HepG2 (cell line): Measurements from ENCODE around the gene NFATC3.
"Not testable (repeated sequence)": the region's sequence is repeated elsewhere in the genome, so short reads cannot be mapped to it uniquely, and the experiment has no call there.

Experiments
- ARNT ChIP-seq: fragments of 450-650 bp; IDR thresholded peaks from 2 replicates; pipeline ENCODE4 v1.6.1; 2017
- CEBPG ChIP-seq: IDR thresholded peaks from 2 replicates; pipeline ENCODE4 v1.6.1; 2016
- FOXK2 ChIP-seq: fragments of 450-650 bp; IDR thresholded peaks from 2 replicates; pipeline ENCODE4 v1.6.1; 2016
- MTF1 ChIP-seq: sonication (generic); formaldehyde crosslinking; IDR thresholded peaks from 2 replicates; pipeline ENCODE4 v1.5.0; 2020; ENCODE audit warnings: missing genetic modification reagents
- POLR2A ChIP-seq, 2 experiments: IDR thresholded peaks; 2 replicates each; pipeline ENCODE4 v1.6.1; 2011; ENCODE audit warnings: low read depth in 2 of 2, low read length in 2 of 2, mild to moderate bottlenecking in 1 of 2, moderate library complexity in 1 of 2; ENCODE audit not compliant: insufficient read depth in 1 of 2
- SMARCC2 ChIP-seq: fragments of 450-650 bp; IDR thresholded peaks from 2 replicates; pipeline ENCODE4 v1.6.1; 2017; ENCODE audit warnings: antibody characterized with exemption, mild to moderate bottlenecking
- ZNF232 ChIP-seq: sonication (generic); formaldehyde crosslinking; IDR thresholded peaks from 2 replicates; pipeline ENCODE4 v1.4.0; 2020; ENCODE audit warnings: missing genetic modification reagents, borderline replicate concordance
- TF ChIP-seq, protein P1 (sequence below): sonication (generic); formaldehyde crosslinking; IDR thresholded peaks from 2 replicates; pipeline ENCODE4 v1.4.0; 2020; ENCODE audit warnings: missing genetic modification reagents, borderline replicate concordance
- TF ChIP-seq, protein P2 (sequence below): sonication (generic); formaldehyde crosslinking; IDR thresholded peaks from 2 replicates; pipeline ENCODE4 v1.5.1; 2020; ENCODE audit warnings: missing genetic modification reagents, mild to moderate bottlenecking, borderline replicate concordance
- TF ChIP-seq, protein P3 (sequence below): sonication (generic); formaldehyde crosslinking; IDR thresholded peaks from 2 replicates; pipeline ENCODE4 v1.5.0; 2020; ENCODE audit warnings: mild to moderate bottlenecking, missing genetic modification reagents, moderate library complexity

DNA sequence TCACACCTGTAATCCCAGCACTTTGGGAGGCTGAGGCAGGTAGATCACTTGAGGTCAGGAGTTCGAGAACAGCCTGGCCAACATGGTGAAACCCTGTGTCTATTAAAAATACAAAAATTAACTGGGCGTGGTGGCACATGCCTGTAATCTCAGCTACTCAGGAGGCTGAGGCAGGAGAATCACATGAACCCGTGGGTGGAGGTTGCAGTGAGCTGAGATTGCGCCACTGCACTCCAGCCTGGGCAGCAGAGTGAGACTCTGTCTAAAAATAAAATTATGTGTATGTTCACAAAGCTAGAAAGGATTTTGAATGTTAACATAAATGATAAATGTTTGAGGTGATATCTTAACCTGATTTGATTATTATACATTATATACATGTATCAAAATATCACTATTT is 47.8 kb downstream of the NFATC3 start:
- TF ChIP-seq ARNT; POLR2A (IDR thresholded peaks at IDR 0.05; ENCODE audit: insufficient read depth in 1 of 2, low read depth in 2 of 2, low read length in 2 of 2); ZNF232 (CRISPR knock-in tag); MTF1 (CRISPR knock-in tag); FOXK2; SMARCC2: not testable (repeated sequence)
- 0 out of 2 replicates have a peak, but pooled peaks have one; percentile 28 for TF ChIP-seq CEBPG (CRISPR knock-in tag)
- TF ChIP-seq, protein P1, sequence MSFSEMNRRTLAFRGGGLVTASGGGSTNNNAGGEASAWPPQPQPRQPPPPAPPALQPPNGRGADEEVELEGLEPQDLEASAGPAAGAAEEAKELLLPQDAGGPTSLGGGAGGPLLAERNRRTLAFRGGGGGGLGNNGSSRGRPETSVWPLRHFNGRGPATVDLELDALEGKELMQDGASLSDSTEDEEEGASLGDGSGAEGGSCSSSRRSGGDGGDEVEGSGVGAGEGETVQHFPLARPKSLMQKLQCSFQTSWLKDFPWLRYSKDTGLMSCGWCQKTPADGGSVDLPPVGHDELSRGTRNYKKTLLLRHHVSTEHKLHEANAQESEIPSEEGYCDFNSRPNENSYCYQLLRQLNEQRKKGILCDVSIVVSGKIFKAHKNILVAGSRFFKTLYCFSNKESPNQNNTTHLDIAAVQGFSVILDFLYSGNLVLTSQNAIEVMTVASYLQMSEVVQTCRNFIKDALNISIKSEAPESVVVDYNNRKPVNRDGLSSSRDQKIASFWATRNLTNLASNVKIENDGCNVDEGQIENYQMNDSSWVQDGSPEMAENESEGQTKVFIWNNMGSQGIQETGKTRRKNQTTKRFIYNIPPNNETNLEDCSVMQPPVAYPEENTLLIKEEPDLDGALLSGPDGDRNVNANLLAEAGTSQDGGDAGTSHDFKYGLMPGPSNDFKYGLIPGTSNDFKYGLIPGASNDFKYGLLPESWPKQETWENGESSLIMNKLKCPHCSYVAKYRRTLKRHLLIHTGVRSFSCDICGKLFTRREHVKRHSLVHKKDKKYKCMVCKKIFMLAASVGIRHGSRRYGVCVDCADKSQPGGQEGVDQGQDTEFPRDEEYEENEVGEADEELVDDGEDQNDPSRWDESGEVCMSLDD, result not testable (repeated sequence)
- TF ChIP-seq, protein P2, sequence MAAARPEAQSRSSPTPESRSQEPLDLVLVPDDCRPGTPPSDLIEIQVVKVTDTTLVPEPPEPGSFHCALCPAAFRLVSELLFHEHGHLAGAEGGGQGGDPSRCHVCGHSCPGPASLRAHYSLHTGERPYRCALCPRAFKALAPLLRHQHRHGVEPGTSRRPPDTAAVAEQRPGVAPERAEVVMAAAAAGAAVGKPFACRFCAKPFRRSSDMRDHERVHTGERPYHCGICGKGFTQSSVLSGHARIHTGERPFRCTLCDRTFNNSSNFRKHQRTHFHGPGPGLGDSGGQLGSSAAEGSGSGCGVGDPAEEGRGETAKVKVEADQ (CRISPR knock-in tag), result not testable (repeated sequence)
- TF ChIP-seq, protein P3, sequence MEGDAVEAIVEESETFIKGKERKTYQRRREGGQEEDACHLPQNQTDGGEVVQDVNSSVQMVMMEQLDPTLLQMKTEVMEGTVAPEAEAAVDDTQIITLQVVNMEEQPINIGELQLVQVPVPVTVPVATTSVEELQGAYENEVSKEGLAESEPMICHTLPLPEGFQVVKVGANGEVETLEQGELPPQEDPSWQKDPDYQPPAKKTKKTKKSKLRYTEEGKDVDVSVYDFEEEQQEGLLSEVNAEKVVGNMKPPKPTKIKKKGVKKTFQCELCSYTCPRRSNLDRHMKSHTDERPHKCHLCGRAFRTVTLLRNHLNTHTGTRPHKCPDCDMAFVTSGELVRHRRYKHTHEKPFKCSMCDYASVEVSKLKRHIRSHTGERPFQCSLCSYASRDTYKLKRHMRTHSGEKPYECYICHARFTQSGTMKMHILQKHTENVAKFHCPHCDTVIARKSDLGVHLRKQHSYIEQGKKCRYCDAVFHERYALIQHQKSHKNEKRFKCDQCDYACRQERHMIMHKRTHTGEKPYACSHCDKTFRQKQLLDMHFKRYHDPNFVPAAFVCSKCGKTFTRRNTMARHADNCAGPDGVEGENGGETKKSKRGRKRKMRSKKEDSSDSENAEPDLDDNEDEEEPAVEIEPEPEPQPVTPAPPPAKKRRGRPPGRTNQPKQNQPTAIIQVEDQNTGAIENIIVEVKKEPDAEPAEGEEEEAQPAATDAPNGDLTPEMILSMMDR (CRISPR knock-in tag), result not testable (repeated sequence)
